NCI-H1930 (cell line): ENCODE measurements around the gene CERKL.
A peak's percentile ranks its signal among the peaks of the same experiment; 100 is the strongest.
"Not testable (repeated sequence)": the region's sequence is repeated elsewhere in the genome, so short reads cannot be mapped to it uniquely, and the experiment has no call there.

Source experiments
- DNase-seq, 2 experiments: peaks; one replicate each; lab custom pipeline; 2025; lab: John Stamatoyannopoulos, UW

The CERKL gene

DNA sequence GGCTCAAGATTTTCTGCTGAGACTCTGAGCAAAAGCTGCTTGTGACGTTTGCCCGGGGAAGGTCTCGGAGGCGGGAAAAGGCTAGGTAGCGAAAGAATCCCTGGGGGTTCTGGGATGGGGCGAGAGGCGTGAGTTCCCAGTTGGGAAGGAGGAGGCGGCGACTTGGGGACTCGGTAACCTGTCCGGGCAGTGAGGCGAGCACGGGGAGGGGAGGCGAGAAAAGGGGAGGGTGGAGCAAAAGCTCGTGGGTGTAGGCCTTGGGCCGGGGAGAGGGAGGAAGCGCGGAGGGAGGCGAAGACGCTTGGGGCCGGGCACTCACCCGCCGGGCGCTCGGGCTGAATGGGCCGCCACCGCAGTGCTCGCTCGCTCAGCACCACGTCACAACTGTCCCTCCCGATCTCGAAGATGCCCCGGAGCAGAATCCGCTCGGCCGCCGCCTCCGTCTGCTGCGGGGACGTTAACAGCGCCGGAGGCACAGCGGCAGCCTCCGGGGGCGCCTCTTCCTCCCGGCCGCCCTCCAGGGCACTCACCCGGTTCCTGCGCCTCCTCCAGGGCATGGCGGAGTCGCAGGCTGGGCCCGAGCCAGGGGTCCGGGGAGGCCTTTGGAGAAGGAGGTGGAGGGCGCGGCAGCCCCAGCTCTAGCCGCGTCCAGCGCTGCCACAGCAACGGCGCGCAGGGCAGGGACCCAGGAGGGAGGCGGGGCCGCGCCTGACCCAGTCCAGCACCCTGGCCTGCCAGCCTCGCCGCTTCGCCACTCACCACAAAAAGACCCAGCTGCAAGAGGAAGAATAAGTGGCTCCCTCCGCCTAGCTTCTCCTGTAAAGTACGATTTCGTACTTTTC, at the start of gene CERKL:
Gene CERKL, minus strand, starts transcription at position 656 of the 842 bp plus-strand sequence. Its CDS starts 99 bp downstream, at position 557.
- DNase-seq: no peak

- not testable (repeated sequence) for DNase-seq
These were observed 45.6 kb upstream of the CERKL start for GRCh38 chr2:181702519-181702918.

GRCh38 chr2:181698223-181698622, 41.3 kb upstream of the CERKL start:
- DNase-seq: no peak

DNA sequence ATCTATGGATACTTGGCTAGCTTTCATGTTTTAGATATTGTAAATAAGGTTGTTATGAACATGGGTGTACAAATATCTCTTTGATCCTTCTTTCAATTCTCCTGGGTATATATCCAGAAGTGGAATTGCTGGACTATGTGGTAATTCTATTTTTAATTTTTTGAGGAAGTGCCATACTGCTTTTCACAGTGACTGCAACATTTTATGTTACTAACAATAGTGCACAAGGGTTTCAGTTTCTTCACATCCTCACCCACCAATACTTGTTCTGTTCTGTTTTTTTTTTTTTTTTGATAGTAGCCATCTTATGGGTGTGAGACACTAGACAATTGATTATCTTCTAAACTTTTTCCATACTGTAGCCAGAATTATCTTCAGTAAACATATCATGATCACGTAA, 40.7 kb upstream of the CERKL start:
- DNase-seq: no peak

GRCh38 chr2:181697126-181697525, 40.2 kb upstream of the CERKL start:
- DNase-seq: no peak

- DNase-seq: no peak
These were observed 37.4 kb upstream of the CERKL start for GRCh38 chr2:181694271-181694670.

- no peak for DNase-seq
These were observed 34.0 kb upstream of the CERKL start for GRCh38 chr2:181690860-181691259.

DNA sequence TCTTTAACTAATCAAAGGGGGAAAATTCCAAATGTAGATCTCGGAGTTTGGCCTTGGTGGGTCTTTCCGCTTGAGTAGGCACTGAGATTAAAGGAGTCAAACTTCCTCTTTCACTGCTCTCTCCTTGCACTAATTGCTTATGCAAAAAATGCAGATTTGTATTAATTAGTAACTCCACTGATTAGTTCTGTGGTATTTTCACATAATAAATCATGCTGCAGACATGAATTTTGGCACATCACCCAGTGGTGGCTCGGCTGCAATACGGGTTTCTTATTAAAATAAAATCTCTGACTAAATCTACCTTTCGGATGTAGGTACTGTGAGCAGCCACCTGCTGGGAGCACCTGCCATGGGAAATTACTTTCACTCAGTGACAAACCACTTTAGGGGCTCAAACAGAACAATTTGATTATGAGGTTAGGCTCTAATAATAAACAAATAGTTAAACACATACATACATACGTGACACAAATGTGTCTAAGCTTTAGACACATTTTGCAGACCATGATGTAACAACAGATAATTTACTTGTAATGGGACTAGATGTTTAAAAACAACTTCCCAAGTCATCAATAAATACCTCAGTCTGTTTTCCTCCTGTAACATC, 29.8 kb upstream of the CERKL start:
- peak in 1 of 2 experiments; percentile 12 for DNase-seq

DNA sequence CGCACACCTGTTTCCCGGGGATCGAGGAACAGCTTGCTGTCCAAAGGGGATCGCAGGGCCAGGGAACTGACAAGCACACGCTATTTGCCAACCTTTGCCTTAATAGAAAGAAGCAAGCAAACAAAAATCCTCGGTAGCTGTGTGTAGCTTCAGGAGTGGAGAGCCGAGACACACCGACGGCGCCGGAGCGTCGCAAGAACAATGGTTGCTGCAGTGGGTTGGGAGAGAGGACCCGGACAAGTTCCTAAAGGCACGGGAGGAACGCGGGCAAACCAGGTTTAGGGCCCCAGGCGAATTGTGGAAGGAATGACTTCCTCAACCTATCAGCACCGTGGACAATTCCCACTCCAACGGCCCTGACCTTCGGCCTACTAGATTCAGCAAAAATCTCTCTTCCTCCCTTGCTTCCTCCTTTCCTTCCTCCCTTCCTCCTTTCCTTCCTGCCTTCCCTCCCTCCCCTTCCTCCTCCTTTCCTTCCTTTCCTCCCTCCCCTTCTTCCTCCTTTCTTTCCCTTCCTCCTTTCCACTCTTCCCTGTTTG, 28.3 kb upstream of the CERKL start:
- DNase-seq: no peak

DNA sequence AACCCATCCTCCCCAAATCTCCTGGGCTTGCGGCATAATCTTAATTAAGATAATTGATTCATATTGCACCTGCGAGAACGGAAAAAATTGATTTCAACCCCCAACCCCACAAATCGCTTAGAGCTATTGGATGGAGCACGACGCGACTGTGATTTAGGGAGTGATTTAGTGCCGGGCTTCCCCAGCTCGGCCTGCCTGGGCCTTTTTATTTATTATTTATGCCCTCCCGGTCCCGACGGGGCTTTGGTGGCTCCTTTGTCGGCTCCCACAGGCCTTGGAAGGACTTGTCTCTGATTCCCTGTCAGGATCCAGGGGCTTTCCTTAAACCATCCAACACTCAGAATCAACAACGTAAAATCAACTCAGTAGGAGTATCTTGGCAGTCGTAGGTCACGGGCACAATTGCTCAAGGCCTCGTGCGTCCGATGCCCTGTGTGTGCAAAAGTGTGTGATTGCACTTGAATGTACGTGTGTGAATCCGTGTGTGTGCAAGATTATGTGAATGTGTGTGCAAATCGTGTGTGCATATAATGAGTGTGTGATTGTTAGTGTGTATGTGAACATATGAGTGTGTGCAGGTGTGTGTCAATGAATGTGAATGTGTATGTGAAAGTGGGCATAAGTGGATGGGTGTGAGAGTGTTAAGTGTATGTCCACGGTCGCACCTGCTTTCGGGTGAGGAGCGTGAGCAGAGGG, 27.7 kb upstream of the CERKL start:
- DNase-seq: no peak

DNA sequence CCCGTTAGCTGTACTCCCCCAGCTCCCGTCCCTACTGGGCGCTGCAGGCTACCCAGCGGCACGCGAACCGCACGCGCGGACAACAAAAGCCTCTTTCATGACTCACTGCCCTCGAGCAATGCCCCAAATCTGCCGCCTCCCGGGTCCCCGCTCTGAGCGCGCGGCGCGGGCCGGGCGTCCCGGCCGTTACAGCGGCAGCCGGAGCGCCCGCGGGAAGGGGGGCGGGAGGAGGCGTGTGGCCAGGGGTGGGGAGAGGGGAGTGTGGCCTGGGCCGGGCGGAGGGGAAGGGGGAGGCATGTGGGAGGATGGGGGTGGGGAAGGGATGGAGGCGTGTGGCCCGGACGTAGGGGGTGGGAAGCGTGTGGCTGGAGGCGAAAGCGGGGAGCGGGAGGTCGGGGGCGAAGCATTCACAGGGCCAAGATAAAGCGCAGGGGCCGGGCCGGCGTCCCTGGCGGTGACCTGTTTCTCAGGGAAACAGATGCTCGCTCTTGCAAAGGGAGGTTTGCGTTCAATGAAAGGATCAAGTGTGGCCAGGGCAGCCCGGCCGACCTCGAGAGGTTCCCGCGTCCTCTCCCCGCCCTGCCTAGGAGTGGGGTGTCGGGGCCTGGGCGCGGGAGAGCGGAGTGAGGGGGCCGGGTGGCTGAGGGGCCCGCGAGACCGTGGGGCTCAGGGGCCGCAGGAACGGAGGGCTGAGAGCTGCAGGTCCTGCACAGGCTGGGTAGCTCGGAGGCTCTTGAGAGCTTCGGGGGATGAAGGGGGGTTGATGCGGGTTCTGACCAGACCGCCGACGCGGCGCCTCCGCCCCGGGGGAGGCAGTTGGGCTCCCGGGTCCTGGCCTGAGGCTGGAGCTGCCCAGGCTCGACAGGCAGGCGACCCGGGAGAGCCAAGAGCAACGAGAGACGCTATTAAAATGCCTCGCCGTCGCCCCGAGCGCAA, 26.9 kb upstream of the CERKL start:
- DNase-seq: no peak

GRCh38 chr2:181682795-181683517, 26.1 kb upstream of the CERKL start:
- no peak for DNase-seq

DNA sequence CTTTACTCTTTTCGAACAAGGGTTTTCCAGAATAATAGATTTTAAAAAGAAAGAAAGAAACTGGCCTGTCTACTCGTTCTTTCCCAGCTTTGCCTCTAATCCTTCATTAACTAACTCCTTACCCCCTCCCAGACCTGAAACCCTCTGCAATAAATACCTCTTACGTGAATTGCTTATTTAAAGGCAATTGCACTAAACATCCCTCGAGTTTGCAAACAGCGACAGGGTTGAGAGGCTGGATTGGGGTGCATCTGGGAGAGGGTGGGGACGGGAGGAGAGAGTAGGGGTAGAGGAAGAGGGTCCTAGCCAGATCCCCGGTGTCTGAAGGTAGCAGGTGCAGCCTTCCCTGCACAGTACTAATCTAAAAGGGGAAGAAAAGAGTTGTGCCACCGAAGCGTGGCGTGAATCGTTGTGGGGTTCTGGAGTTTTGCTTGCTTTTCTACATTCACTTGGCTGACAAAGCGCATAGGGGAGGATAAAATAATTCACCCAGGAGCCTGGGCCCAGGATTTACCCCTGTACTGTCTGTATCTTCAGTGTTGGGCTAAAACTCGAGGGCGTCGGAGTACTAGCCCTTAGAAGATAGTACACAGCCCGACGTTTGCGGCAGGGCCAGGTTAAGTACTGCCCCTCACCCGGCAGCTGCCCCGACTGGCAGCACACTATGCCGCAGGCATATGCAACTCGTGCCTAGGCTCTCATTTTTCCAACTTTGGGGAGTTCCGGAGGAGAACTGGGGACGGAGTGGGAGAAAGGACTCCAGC, 25.3 kb upstream of the CERKL start:
- DNase-seq: no peak

GRCh38 chr2:181680937-181681811, 24.3 kb upstream of the CERKL start:
- no peak for DNase-seq

- no peak for DNase-seq
These were observed 23.4 kb upstream of the CERKL start, which contains the start of gene NEUROD1 for GRCh38 chr2:181680055-181680936. Gene NEUROD1, minus strand, starts transcription at chr2:181680517. Its CDS starts 1,657 bp downstream, at chr2:181678860.

DNA sequence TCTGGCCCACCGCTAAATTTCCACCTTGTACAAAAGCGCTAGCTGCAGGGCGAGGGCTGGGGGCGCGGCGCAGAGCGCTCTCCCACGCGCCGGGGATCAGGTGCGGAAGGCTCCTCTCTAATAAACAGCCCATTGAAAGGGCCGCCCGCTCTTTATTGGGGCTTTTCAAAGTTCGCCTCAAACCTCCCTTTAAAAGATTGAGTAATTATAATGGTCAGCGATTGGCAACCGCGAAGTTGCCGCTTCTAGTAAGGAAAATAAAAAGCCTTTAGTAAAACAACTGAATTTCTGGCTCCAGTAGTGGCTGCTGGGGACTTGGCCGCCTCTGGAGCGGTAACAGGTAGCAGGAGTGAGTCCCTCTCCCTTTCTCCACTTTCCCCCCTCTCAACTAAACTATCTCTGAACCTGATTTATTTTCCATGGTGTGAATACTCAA, 22.7 kb upstream of the CERKL start:
- DNase-seq: no peak

DNA sequence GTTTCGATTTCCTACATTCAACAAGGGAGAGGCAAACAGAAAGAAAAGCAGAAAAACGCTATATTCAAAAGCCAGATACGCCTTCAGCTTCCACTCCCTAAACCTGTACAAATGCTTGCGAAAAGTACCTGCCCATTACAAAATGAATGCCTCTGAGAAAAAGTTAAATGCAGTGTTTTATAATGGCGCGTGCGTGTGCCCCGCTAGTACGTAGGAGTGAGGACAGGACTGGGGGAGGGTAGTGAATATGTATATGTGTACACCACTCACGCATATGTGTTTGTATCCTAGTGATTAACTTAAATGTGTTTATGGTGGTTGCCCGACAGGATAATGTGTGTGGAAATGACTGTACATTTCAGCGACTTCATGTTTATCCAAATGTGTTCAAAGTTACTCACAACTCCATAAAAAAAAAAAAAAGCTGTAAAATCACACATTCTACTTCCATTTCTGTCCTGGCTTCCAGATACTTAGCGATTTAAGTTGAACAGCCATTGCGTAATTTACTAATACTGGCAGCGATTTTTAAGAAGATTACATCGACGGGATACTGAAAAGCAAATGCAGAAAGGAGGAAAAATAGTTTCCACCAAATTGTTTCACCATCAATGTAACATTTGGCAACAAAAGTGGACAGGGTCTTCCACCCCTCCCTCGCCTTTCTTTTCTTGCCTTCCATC, 22.1 kb upstream of the CERKL start:
- no peak for DNase-seq
